Common myeloid progenitor, CD34-positive (primary cell): ENCODE data around the gene SCUBE3.

ENCODE experiments used
- CTCF ChIA-PET: fragments of 350-600 bp; sonication (Branson Sonifier 250); formaldehyde crosslinking; loops from one replicate; lab custom pipeline; 2021; ENCODE audit warnings: antibody characterized with exemption; lab: Charles Lee
- POLR2A ChIA-PET: fragments of 350-600 bp; sonication (Branson Sonifier 250); formaldehyde crosslinking; loops from one replicate; lab custom pipeline; 2021; ENCODE audit warnings: antibody characterized with exemption; lab: Charles Lee
- DNase-seq, 3 donors: peaks; one replicate each; pipeline versions ENCODE4 v3.0.0 to v3.0.0-alpha.2; 2013
- H3K27ac ChIP-seq, 2 experiments: 1 replicate in 1 of 2; 2 replicates in 1 of 2; pipeline ENCODE4 v1.7.0; 2013; ENCODE audit warnings: inconsistent platforms in 2 of 2, low read length in 2 of 2, mild to moderate bottlenecking in 2 of 2, low read depth in 1 of 2, moderate library complexity in 1 of 2; ENCODE audit not compliant: severe bottlenecking in 2 of 2, insufficient read depth in 1 of 2, poor library complexity in 1 of 2
- H3K27me3 ChIP-seq, 5 experiments: replicated peaks in 2 of 5; 1 replicate in 3 of 5; 2 replicates in 2 of 5; pipeline versions ENCODE4 v1.6.1 to v1.7.0; 2013; ENCODE audit warnings: low read length in 4 of 5, mild to moderate bottlenecking in 2 of 5, moderate library complexity in 2 of 5, inconsistent platforms in 1 of 5; ENCODE audit not compliant: insufficient read depth in 5 of 5, control insufficient read depth in 4 of 5
- H3K36me3 ChIP-seq, 4 experiments: 1 replicate in 2 of 4; 2 replicates in 2 of 4; pipeline versions ENCODE4 v1.6.1 to v1.7.0; 2013; ENCODE audit warnings: low read length in 3 of 4, control low read depth in 1 of 4, mild to moderate bottlenecking in 1 of 4; ENCODE audit not compliant: control insufficient read depth in 4 of 4, insufficient read depth in 4 of 4
- H3K4me1 ChIP-seq, 4 experiments: 1 replicate in 3 of 4; 2 replicates in 1 of 4; pipeline versions ENCODE4 v1.6.1 to v1.7.1; 2013; ENCODE audit warnings: low read length in 3 of 4, mild to moderate bottlenecking in 3 of 4, control low read depth in 1 of 4, inconsistent platforms in 1 of 4, moderate library complexity in 1 of 4; ENCODE audit not compliant: control insufficient read depth in 4 of 4, insufficient read depth in 4 of 4; ENCODE audit errors: control extremely low read depth in 1 of 4
- H3K4me3 ChIP-seq, 7 experiments: 1 replicate in 4 of 7; 2 replicates in 3 of 7; pipeline versions ENCODE4 v1.5.1 to v1.7.0; 2013; ENCODE audit warnings: mild to moderate bottlenecking in 7 of 7, low read length in 6 of 7, moderate library complexity in 6 of 7, inconsistent platforms in 2 of 7, low read depth in 2 of 7, control low read depth in 1 of 7; ENCODE audit not compliant: insufficient read depth in 4 of 7, control insufficient read depth in 1 of 7; ENCODE audit errors: extremely low read depth in 1 of 7
- H3K9me3 ChIP-seq, 5 experiments: 1 replicate in 4 of 5; 2 replicates in 1 of 5; pipeline versions ENCODE4 v1.6.1 to v1.7.1; 2013; ENCODE audit warnings: low read length in 4 of 5, mild to moderate bottlenecking in 2 of 5, inconsistent platforms in 1 of 5, low read depth in 1 of 5, moderate library complexity in 1 of 5; ENCODE audit not compliant: control insufficient read depth in 4 of 5, insufficient read depth in 2 of 5; ENCODE audit errors: control extremely low read depth in 1 of 5
- WGBS: methylation state at CpG from one replicate; pipeline ENCODE4 v1.1.5; 2013; ENCODE audit not compliant: insufficient coverage; 5-methylcytosine and 5-hydroxymethylcytosine counted together

The SCUBE3 gene

GRCh38 chr6:35219683-35220326, 6.0 kb downstream of the SCUBE3 start:
- Histone ChIP-seq H3K27ac (no peak overlapping the region), H3K9me3 (no peaks in the 10 kb centered on the region), H3K4me3 (no peak overlapping the region), H3K4me1 (peaks cover 0 to 7% (median 3%) of the 10 kb centered on the region in 4 experiments), H3K36me3 (no peaks in the 10 kb centered on the region), H3K27me3 (peaks cover 1 to 30% (median 13%) of the 10 kb centered on the region in 5 experiments)
- no peak for DNase-seq
- WGBS = 93% methylated on average over 4 of the region's 4 CpGs
- POLR2A ChIA-PET = no interaction called here
- CTCF ChIA-PET = interaction anchor here (1.7 to 3.5 kb wide), 4 partner anchors 10 to 21 kb away, joined by 4 to 11 read pairs (median 8); no protein-coding TSS in a partner anchor

- no peak overlapping the region for H3K4me3 ChIP-seq
- WGBS = no CpG with 5 or more reads among the region's 1 CpG
- H3K9me3 ChIP-seq = no peaks in the 10 kb centered on the region
- H3K36me3 ChIP-seq = no peaks in the 10 kb centered on the region
- peaks cover 0 to 7% (median 3%) of the 10 kb centered on the region in 4 experiments for H3K4me1 ChIP-seq
- H3K27me3 ChIP-seq = peaks cover 0 to 21% (median 5%) of the 10 kb centered on the region in 5 experiments
- ChIA-PET CTCF (interaction anchor here (1.7 to 3.5 kb wide), 2 partner anchors 11 to 13 kb away, joined by 4 to 11 read pairs; no protein-coding TSS in a partner anchor), POLR2A (no interaction called here)
- no peak for DNase-seq
- H3K27ac ChIP-seq = no peak overlapping the region
Measured at GRCh38 chr6:35220711-35221110, 7.0 kb downstream of the SCUBE3 start.

GRCh38 chr6:35223396-35223795, 9.6 kb downstream of the SCUBE3 start:
- no peaks in the 10 kb centered on the region for H3K27me3 ChIP-seq
- no peaks in the 10 kb centered on the region for H3K9me3 ChIP-seq
- H3K4me1 ChIP-seq = peaks cover 0 to 2% (median under 1%) of the 10 kb centered on the region in 4 experiments
- ChIA-PET CTCF (interaction anchor here (1.1 to 3.8 kb wide), 3 partner anchors 16 to 18 kb away, joined by 4 to 14 read pairs (median 6); no protein-coding TSS in a partner anchor), POLR2A (no interaction called here)
- H3K36me3 ChIP-seq = no peaks in the 10 kb centered on the region
- DNase-seq = no peak
- WGBS = 100% methylated on average over 1 of the region's 2 CpGs
- no peak overlapping the region for H3K27ac ChIP-seq
- H3K4me3 ChIP-seq = no peak overlapping the region

- no peaks in the 10 kb centered on the region for H3K9me3 ChIP-seq
- WGBS = 56% methylated on average over 2 of the region's 4 CpGs
- H3K4me3 ChIP-seq = no peak overlapping the region
- ChIA-PET POLR2A (no interaction called here), CTCF (interaction anchor here (0.5 to 3.8 kb wide), 4 partner anchors 15 to 404 kb away, joined by 3 to 14 read pairs (median 4); no protein-coding TSS in a partner anchor)
- DNase-seq = no peak
- H3K36me3 ChIP-seq = no peaks in the 10 kb centered on the region
- H3K27me3 ChIP-seq = no peaks in the 10 kb centered on the region
- no peak overlapping the region for H3K27ac ChIP-seq
- H3K4me1 ChIP-seq = no peaks in the 10 kb centered on the region
Measured at GRCh38 chr6:35224720-35225119, 11.0 kb downstream of the SCUBE3 start.

- H3K27me3 ChIP-seq = no peaks in the 10 kb centered on the region
- no peaks in the 10 kb centered on the region for H3K9me3 ChIP-seq
- ChIA-PET POLR2A (no interaction called here), CTCF (interaction anchor here (1.5 to 4.9 kb wide), 4 partner anchors 12 to 82 kb away, joined by 3 to 44 read pairs (median 16); no protein-coding TSS in a partner anchor)
- H3K4me3 ChIP-seq = no peak overlapping the region
- no peaks in the 10 kb centered on the region for H3K36me3 ChIP-seq
- no peak overlapping the region for H3K27ac ChIP-seq
- no peaks in the 10 kb centered on the region for H3K4me1 ChIP-seq
- WGBS = 97% methylated on average over 5 of the region's 6 CpGs
- DNase-seq = no peak
Measured at GRCh38 chr6:35228481-35228880, 14.7 kb downstream of the SCUBE3 start.

- H3K27ac ChIP-seq = no peak overlapping the region
- H3K4me3 ChIP-seq = no peak overlapping the region
- H3K27me3 ChIP-seq = no peaks in the 10 kb centered on the region
- CTCF ChIA-PET = interaction anchor here (0.7 to 4.9 kb wide), 6 partner anchors 11 to 83 kb away, joined by 3 to 44 read pairs (median 8); no protein-coding TSS in a partner anchor
- DNase-seq = no peak
- 100% methylated on average over 3 of the region's 5 CpGs for WGBS
- POLR2A ChIA-PET = no interaction called here
- H3K9me3 ChIP-seq = peaks cover 0 to under 1% (median 0%) of the 10 kb centered on the region in 5 experiments
- no peaks in the 10 kb centered on the region for H3K36me3 ChIP-seq
- H3K4me1 ChIP-seq = no peaks in the 10 kb centered on the region
Measured at GRCh38 chr6:35229304-35229703, 15.5 kb downstream of the SCUBE3 start.

- WGBS = 100% methylated on average over 1 of the region's 1 CpG
- H3K4me3 ChIP-seq = no peak overlapping the region
- ChIA-PET POLR2A (no interaction called here), CTCF (interaction anchor here (0.6 to 4.9 kb wide), 6 partner anchors 9 to 350 kb away, joined by 3 to 44 read pairs (median 8); no protein-coding TSS in a partner anchor)
- H3K36me3 ChIP-seq = peaks cover 0 to 3% (median 0%) of the 10 kb centered on the region in 4 experiments
- H3K4me1 ChIP-seq = no peaks in the 10 kb centered on the region
- H3K9me3 ChIP-seq = peaks cover 0 to 10% (median 0%) of the 10 kb centered on the region in 5 experiments
- no peaks in the 10 kb centered on the region for H3K27me3 ChIP-seq
- DNase-seq = no peak
- H3K27ac ChIP-seq = no peak overlapping the region
Measured at GRCh38 chr6:35230498-35230897, 16.7 kb downstream of the SCUBE3 start.
